ENCODE results near the gene CCNY.

DNA sequence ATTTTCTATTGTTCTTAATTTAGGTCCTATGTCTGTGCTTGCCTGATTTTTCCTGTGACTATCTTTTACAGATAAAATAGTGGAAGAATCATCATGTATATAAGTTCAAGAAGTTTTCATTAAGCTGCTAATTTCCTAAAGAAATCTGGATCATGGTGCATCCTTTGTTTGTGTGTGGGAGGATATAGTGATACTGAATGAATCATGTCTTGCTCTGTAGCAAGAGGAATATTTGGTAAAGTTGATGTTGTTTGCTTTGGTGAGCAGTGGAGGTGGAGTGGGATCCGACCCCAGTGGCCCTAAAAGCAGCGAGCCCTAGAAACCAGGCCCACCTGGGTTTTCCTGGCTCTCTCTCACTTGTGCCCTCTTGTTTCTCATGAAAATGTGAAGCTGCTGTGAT is 83.7 kb downstream of the CCNY start:
- TF ChIP-seq, protein P1, sequence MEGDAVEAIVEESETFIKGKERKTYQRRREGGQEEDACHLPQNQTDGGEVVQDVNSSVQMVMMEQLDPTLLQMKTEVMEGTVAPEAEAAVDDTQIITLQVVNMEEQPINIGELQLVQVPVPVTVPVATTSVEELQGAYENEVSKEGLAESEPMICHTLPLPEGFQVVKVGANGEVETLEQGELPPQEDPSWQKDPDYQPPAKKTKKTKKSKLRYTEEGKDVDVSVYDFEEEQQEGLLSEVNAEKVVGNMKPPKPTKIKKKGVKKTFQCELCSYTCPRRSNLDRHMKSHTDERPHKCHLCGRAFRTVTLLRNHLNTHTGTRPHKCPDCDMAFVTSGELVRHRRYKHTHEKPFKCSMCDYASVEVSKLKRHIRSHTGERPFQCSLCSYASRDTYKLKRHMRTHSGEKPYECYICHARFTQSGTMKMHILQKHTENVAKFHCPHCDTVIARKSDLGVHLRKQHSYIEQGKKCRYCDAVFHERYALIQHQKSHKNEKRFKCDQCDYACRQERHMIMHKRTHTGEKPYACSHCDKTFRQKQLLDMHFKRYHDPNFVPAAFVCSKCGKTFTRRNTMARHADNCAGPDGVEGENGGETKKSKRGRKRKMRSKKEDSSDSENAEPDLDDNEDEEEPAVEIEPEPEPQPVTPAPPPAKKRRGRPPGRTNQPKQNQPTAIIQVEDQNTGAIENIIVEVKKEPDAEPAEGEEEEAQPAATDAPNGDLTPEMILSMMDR (IDR thresholded peaks at IDR 0.05 in 2 of 3, conservative IDR thresholded peaks at IDR 0.05 in 1 of 3; ENCODE audit: borderline replicate concordance in 1 of 3, insufficient read depth in 1 of 3, low read depth in 2 of 3, low read length in 2 of 3), result no peak
- TF ChIP-seq POLR2AphosphoS5 (IDR thresholded peaks at IDR 0.05; ENCODE audit: low read depth, low read length), result no peak
- TF ChIP-seq POLR2A (IDR thresholded peaks at IDR 0.05; ENCODE audit: borderline replicate concordance, extremely low read depth, insufficient read depth, insufficient read length), result no peak
- no peak for TF ChIP-seq ELF1 (IDR thresholded peaks at IDR 0.05; ENCODE audit: borderline replicate concordance, low read depth)
- TF ChIP-seq, protein P2, sequence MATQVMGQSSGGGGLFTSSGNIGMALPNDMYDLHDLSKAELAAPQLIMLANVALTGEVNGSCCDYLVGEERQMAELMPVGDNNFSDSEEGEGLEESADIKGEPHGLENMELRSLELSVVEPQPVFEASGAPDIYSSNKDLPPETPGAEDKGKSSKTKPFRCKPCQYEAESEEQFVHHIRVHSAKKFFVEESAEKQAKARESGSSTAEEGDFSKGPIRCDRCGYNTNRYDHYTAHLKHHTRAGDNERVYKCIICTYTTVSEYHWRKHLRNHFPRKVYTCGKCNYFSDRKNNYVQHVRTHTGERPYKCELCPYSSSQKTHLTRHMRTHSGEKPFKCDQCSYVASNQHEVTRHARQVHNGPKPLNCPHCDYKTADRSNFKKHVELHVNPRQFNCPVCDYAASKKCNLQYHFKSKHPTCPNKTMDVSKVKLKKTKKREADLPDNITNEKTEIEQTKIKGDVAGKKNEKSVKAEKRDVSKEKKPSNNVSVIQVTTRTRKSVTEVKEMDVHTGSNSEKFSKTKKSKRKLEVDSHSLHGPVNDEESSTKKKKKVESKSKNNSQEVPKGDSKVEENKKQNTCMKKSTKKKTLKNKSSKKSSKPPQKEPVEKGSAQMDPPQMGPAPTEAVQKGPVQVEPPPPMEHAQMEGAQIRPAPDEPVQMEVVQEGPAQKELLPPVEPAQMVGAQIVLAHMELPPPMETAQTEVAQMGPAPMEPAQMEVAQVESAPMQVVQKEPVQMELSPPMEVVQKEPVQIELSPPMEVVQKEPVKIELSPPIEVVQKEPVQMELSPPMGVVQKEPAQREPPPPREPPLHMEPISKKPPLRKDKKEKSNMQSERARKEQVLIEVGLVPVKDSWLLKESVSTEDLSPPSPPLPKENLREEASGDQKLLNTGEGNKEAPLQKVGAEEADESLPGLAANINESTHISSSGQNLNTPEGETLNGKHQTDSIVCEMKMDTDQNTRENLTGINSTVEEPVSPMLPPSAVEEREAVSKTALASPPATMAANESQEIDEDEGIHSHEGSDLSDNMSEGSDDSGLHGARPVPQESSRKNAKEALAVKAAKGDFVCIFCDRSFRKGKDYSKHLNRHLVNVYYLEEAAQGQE (IDR thresholded peaks at IDR 0.05; ENCODE audit: low read depth), result no peak
- TF ChIP-seq CEBPB (IDR thresholded peaks at IDR 0.05; ENCODE audit: low read depth), result no peak
- TF ChIP-seq, protein P3, sequence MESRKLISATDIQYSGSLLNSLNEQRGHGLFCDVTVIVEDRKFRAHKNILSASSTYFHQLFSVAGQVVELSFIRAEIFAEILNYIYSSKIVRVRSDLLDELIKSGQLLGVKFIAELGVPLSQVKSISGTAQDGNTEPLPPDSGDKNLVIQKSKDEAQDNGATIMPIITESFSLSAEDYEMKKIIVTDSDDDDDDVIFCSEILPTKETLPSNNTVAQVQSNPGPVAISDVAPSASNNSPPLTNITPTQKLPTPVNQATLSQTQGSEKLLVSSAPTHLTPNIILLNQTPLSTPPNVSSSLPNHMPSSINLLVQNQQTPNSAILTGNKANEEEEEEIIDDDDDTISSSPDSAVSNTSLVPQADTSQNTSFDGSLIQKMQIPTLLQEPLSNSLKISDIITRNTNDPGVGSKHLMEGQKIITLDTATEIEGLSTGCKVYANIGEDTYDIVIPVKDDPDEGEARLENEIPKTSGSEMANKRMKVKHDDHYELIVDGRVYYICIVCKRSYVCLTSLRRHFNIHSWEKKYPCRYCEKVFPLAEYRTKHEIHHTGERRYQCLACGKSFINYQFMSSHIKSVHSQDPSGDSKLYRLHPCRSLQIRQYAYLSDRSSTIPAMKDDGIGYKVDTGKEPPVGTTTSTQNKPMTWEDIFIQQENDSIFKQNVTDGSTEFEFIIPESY (IDR thresholded peaks at IDR 0.05; ENCODE audit: extremely low read depth, insufficient replicate concordance, low read length), result no peak
- TF ChIP-seq SIN3A (IDR thresholded peaks at IDR 0.05; ENCODE audit: low read depth), result no peak
- TF ChIP-seq YY1 (IDR thresholded peaks at IDR 0.05; ENCODE audit: extremely low read depth, insufficient replicate concordance, low read depth, low read length), result no peak

Data from HCT116 (cell line).